ENCODE measurements around the gene CTXN1. TPM values are rescaled to one million over a fixed set of nuclear protein-coding genes. Genes with fewer than 3 reads are reported as not detected.

The CTXN1 gene
- total and polyA plus RNA-seq, 2 experiments from 2014 or later, result 5.2 to 14.5 TPM

GRCh38 chr19:7909471-7910067 is 16.4 kb downstream of the CTXN1 start:
- DNase-seq (ENCODE audit: low spot score), result no peak

GRCh38 chr19:7908742-7909461 is 17.0 kb downstream of the CTXN1 start:
- peaks cover 43% of the 10 kb centered on the region for H3K79me2 ChIP-seq
- H2AFZ ChIP-seq, result no peak overlapping the region
- DNase-seq (ENCODE audit: low spot score), result no peak
- no peak overlapping the region for H3K27ac ChIP-seq
- no peaks in the 10 kb centered on the region for H3K9me3 ChIP-seq (ENCODE audit: low read depth)
- H4K20me1 ChIP-seq (ENCODE audit: insufficient read depth, poor library complexity, severe bottlenecking), result peaks cover 51% of the 10 kb centered on the region
- no peak for TF ChIP-seq EZH2phosphoT487 (IDR thresholded peaks at IDR 0.05; ENCODE audit: low read depth, severe bottlenecking, unreplicated experiment)
- TF ChIP-seq EZH2 (IDR thresholded peaks at IDR 0.05; ENCODE audit: borderline replicate concordance), result no peak
- no peak for TF ChIP-seq CTCF (IDR thresholded peaks at IDR 0.05; ENCODE audit: poor library complexity)
- no peaks in the 10 kb centered on the region for H3K9me2 ChIP-seq (replicated peaks; ENCODE audit: insufficient read depth)
- H3K4me1 ChIP-seq (ENCODE audit: insufficient read depth), result peaks cover 12% of the 10 kb centered on the region
- 89% methylated on average over 9 of the region's 19 CpGs for WGBS (ENCODE audit: low lambda C conversion rate, missing lambda C conversion rate)
- no peak overlapping the region for H3K4me3 ChIP-seq
- H3K27me3 ChIP-seq, result no peaks in the 10 kb centered on the region
- no peak overlapping the region for H3K4me2 ChIP-seq
- no peaks in the 10 kb centered on the region for H3K36me3 ChIP-seq (replicated peaks; ENCODE audit: insufficient read depth, low read depth)

More at GRCh38 chr19:7909471-7910067, 16.4 kb downstream of the CTXN1 start:
- no peaks in the 10 kb centered on the region for H3K9me2 ChIP-seq (replicated peaks; ENCODE audit: insufficient read depth)
- peaks cover 10% of the 10 kb centered on the region for H3K4me1 ChIP-seq (ENCODE audit: insufficient read depth)
- no peak overlapping the region for H3K4me3 ChIP-seq
- H3K36me3 ChIP-seq (replicated peaks; ENCODE audit: insufficient read depth, low read depth), result no peaks in the 10 kb centered on the region
- no peaks in the 10 kb centered on the region for H3K9me3 ChIP-seq (ENCODE audit: low read depth)
- no peak for TF ChIP-seq EZH2phosphoT487 (IDR thresholded peaks at IDR 0.05; ENCODE audit: low read depth, severe bottlenecking, unreplicated experiment)
- TF ChIP-seq CTCF (IDR thresholded peaks at IDR 0.05; ENCODE audit: poor library complexity), result no peak
- TF ChIP-seq EZH2 (IDR thresholded peaks at IDR 0.05; ENCODE audit: borderline replicate concordance), result no peak
- H3K4me2 ChIP-seq, result no peak overlapping the region
- H3K79me2 ChIP-seq, result peaks cover 37% of the 10 kb centered on the region
- peaks cover 46% of the 10 kb centered on the region for H4K20me1 ChIP-seq (ENCODE audit: insufficient read depth, poor library complexity, severe bottlenecking)
- over 99% methylated on average over 10 of the region's 21 CpGs for WGBS (ENCODE audit: low lambda C conversion rate, missing lambda C conversion rate)
- peaks cover 3% of the 10 kb centered on the region for H3K27me3 ChIP-seq
- H2AFZ ChIP-seq, result no peak overlapping the region
- no peak overlapping the region for H3K27ac ChIP-seq

GRCh38 chr19:7908078-7908699 is 17.7 kb downstream of the CTXN1 start:
- Histone ChIP-seq H4K20me1 (ENCODE audit: insufficient read depth, poor library complexity, severe bottlenecking) (peaks cover 51% of the 10 kb centered on the region), H3K79me2 (peaks cover 43% of the 10 kb centered on the region), H3K9me2 (replicated peaks; ENCODE audit: insufficient read depth) (no peaks in the 10 kb centered on the region), H2AFZ (no peak overlapping the region), H3K27me3 (no peaks in the 10 kb centered on the region), H3K4me2 (no peak overlapping the region), H3K36me3 (replicated peaks; ENCODE audit: insufficient read depth, low read depth) (no peaks in the 10 kb centered on the region), H3K4me1 (ENCODE audit: insufficient read depth) (peaks cover 12% of the 10 kb centered on the region), H3K9me3 (ENCODE audit: low read depth) (no peaks in the 10 kb centered on the region), H3K4me3 (no peak overlapping the region), H3K27ac (no peak overlapping the region)
- WGBS (ENCODE audit: low lambda C conversion rate, missing lambda C conversion rate), result 86% methylated on average over 14 of the region's 14 CpGs
- no peak for TF ChIP-seq EZH2phosphoT487 (IDR thresholded peaks at IDR 0.05; ENCODE audit: low read depth, severe bottlenecking, unreplicated experiment)
- no peak for TF ChIP-seq CTCF (IDR thresholded peaks at IDR 0.05; ENCODE audit: poor library complexity)
- TF ChIP-seq EZH2 (IDR thresholded peaks at IDR 0.05; ENCODE audit: borderline replicate concordance), result no peak
- DNase-seq (ENCODE audit: low spot score), result no peak
